Measurements from ENCODE around the gene CDCP2.

Gene CDCP2

DNA sequence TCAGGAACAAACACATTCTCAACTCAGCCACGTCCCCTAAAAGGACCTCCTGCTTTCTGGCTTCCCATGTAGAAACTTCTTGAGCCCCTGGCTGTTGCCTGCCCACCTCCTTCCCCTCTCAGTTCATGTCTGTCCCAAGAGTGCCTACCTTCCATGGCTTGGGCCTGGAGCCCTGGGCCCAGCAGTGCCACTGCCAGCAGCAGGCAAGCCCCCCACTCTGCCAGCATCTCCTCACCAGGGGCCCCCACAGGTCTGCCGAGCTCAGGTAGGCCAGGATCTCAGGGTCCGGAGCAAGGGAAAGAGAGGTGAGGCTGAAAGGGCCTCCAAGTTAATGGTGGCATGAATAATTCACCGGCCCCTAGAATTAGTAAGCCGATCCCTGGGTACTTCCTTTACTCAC lies at the start of gene CDCP2:
Gene CDCP2 (minus strand): TSS at position 305 of the 400 bp plus-strand sequence. CDS start 78 bp downstream, at position 227.
- no peak for DNase-seq (ENCODE audit: low read depth in 2 of 2, low spot score in 1 of 2)

DNA sequence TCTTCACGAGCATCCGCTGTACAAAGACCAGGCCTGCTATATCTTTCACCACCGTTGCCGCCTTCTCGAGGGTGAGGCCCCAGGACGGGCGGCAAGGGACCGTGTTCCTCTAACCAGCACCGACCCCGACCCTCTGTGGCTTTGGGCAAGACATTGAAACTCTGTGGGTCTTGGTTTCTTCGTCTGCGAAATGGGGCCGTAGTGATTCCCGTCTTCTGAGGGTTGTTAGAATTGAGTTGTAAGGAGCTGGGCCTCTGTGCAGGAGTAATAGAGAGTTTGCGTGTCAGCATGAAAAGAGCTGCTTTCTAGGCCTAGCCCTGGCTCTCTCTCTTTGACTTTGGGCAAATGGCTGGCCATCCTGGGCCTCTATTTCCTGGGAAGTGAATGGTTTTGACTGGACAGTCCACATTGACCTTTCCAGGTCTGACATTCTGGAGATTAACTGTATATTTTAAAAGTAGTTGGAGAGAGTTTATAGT lies 47.8 kb upstream of the CDCP2 start:
- DNase-seq (ENCODE audit: low read depth in 2 of 2, low spot score in 1 of 2): no peak

- DNase-seq (ENCODE audit: low read depth in 2 of 2, low spot score in 1 of 2): peak; percentile 50 to 74
Measured at GRCh38 chr1:54199765-54200518, 47.1 kb upstream of the CDCP2 start, which contains the start of the genes CYB5RL and MRPL37. CYB5RL (minus strand) TSS chr1:54200030; CDS start chr1:54195616, 4,414 bp downstream. MRPL37 (plus strand) TSS chr1:54200167; CDS start chr1:54200244, 77 bp downstream.

GRCh38 chr1:54199151-54199764 lies 46.5 kb upstream of the CDCP2 start:
- no peak for DNase-seq (ENCODE audit: low read depth in 2 of 2, low spot score in 1 of 2)

- DNase-seq (ENCODE audit: low read depth in 2 of 2, low spot score in 1 of 2): no peak
Measured at GRCh38 chr1:54193453-54193852, 40.7 kb upstream of the CDCP2 start.

GRCh38 chr1:54191525-54191924 lies 38.7 kb upstream of the CDCP2 start:
- no peak for DNase-seq (ENCODE audit: low read depth in 2 of 2, low spot score in 1 of 2)

- no peak for DNase-seq (ENCODE audit: low read depth in 2 of 2, low spot score in 1 of 2)
Measured at GRCh38 chr1:54190526-54190925, 37.7 kb upstream of the CDCP2 start.

DNA sequence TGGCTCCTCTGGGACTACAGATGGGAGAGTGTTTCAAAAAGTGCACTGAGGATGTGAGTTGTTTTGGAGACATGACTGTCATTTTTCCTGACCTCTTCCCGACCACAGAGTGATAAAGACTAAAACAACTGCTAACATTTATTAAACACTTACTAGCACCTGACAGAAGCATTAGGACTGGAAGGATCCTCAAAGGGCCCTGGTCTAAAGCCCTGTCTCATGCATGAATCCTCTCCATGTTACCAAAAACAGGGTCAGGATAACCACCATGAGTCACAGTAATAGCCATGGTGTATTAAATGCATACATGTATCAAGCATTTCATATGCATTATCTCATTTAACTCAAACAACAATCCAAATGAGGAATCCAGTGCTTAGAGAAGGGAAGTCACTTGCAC lies 35.5 kb upstream of the CDCP2 start:
- no peak for DNase-seq (ENCODE audit: low read depth in 2 of 2, low spot score in 1 of 2)

DNA sequence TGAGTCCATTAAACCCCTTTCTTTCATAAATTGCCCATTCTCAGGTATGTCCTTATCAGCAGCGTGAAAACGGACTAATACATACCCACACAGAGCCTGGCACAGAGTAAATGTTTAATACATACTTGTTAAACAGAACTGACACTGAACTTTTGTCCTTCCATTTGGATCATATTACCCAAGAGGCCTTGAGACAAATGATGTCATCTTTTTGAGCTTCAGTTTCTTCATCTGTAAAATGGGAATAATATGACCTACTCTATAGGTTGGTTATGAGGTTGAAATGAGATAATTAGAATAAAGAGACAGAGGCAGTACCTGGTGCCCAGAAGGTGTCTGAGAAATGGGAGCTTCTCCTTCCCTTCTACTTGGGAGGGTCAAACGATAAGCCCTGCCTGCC lies 33.3 kb upstream of the CDCP2 start:
- DNase-seq (ENCODE audit: low read depth in 2 of 2, low spot score in 1 of 2): no peak

GRCh38 chr1:54180701-54181360 lies 28.0 kb upstream of the CDCP2 start:
- no peak for DNase-seq (ENCODE audit: low read depth in 2 of 2, low spot score in 1 of 2)

DNA sequence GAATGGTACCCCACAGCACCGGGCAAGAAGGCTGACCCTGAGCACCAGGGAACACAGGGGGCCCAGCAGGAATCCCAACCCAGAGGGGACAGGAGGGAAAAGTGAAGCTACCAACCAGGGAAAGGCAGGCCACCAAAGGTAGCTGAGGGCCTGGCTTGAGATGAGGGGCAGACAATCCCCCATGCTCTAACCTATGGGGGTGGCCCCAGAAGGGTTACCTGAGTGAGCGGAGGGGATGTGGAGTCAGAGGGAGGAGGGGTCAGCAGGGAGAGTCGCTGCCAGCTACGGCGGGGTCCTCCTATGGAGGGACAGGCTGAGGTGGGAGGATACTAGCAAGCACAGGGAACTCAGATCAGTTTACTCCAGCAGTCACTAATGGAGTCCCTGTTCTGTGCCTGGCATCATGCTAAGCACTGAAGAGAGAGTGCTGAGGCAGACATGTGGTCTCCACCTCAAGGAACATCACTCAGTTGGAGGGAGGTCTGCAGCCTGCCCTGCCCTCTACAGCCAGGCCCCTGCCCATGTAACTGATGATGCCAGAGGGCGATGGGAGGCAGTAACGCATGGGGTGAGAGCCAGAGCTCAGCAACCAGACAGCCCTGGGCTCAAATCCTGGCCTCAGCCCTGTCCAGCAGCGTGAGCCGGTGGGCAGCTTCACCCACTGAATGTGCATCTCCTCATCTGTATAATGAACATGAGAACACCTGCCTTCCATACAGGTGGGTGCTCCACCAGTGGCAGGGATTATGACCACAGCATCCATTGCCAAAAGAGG lies 25.7 kb upstream of the CDCP2 start:
- DNase-seq (ENCODE audit: low read depth in 2 of 2, low spot score in 1 of 2): no peak

- DNase-seq (ENCODE audit: low read depth in 2 of 2, low spot score in 1 of 2): no peak
Measured at GRCh38 chr1:54177726-54178125, 24.9 kb upstream of the CDCP2 start.

DNA sequence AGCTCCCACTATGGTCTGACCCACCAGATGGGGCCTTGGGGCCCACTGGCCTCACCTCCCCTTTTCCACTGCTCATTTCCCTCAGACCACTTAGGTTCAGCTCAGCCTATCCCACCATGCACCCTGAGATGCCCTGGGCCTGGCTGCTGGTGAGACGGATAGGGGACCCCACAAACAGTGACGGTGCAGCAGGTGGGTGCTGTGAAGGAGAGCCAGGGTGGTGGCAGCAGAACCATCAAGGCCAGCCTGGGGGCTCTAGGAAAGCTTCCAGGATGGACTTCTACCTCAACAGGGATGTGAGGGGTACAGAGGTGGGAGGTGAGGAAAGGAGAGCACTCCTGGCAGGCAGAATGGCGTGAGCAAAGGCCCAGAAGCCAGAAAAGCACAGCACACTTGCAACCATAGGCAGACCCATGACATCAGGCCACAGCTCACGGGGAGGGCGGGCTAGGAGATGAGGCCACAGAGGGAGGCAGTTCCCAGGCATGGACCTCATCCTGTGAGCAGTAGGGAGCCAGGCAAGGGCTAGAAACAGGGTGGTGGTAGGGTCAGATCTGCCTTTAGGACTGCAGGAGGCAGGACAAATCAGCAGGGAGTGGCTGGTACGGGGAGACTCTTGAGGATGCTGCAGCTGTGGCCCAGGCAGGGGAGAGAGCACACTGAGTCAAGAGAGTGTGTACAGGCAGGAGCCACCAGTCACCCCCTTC lies 24.0 kb upstream of the CDCP2 start:
- no peak for DNase-seq (ENCODE audit: low read depth in 2 of 2, low spot score in 1 of 2)

- DNase-seq (ENCODE audit: low read depth in 2 of 2, low spot score in 1 of 2): no peak
Measured at GRCh38 chr1:54174106-54174505, 21.3 kb upstream of the CDCP2 start.

- DNase-seq (ENCODE audit: low read depth in 2 of 2, low spot score in 1 of 2): no peak
Measured at GRCh38 chr1:54173681-54174080, 20.9 kb upstream of the CDCP2 start.

- DNase-seq (ENCODE audit: low read depth in 2 of 2, low spot score in 1 of 2): no peak
Measured at GRCh38 chr1:54172614-54173599, 20.1 kb upstream of the CDCP2 start.

- DNase-seq (ENCODE audit: low read depth in 2 of 2, low spot score in 1 of 2): no peak
Measured at GRCh38 chr1:54171606-54172005, 18.8 kb upstream of the CDCP2 start.

DNA sequence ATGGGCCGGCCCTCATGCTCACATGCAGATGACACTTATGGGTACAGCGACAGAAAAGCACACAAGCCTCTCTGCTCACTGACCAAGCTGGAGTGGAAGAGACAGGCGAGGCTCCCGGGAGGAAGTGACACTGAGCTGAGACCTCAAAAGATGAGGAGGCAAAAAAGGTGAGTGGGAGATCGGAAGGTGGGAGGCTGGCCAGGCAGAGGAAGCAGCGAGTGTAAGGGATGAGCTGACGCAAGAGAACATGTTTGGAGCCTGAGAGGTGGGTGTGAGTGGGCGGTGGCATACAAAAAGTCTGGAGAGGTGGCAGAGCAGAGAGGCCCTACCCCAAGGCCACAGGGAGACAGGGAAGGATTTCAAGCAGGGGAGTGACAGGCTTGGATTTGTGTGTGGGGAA lies 18.2 kb upstream of the CDCP2 start:
- DNase-seq (ENCODE audit: low read depth in 2 of 2, low spot score in 1 of 2): no peak

GRCh38 chr1:54169068-54169467 lies 16.3 kb upstream of the CDCP2 start:
- no peak for DNase-seq (ENCODE audit: low read depth in 2 of 2, low spot score in 1 of 2)

Measured in stimulated activated CD8-positive, alpha-beta memory T cell treated with anti-CD3 and anti-CD28 coated beads, Interleukin-4, amount 100 ng/mL, for 1 hour (primary cell).